Mesendoderm (in vitro differentiated cells): Measurements from ENCODE around the gene SLC35F5.

Source experiments
- DNase-seq: peaks from one replicate; pipeline ENCODE4 v3.0.0; 2013
- H2AK5ac ChIP-seq: 2 replicates; pipeline ENCODE4 v1.6.1; 2013; ENCODE audit warnings: low read length, inconsistent platforms
- H2BK120ac ChIP-seq: 2 replicates; pipeline ENCODE4 v1.6.1; 2013; ENCODE audit warnings: low read depth, mild to moderate bottlenecking, low read length, moderate library complexity, mixed read lengths
- H2BK15ac ChIP-seq: replicated peaks from 2 replicates; pipeline ENCODE4 v1.6.1; 2013; ENCODE audit warnings: low read depth, mild to moderate bottlenecking, moderate library complexity
- H2BK5ac ChIP-seq: 2 replicates; pipeline ENCODE4 v1.6.1; 2013; ENCODE audit warnings: low read length, inconsistent platforms
- H3K18ac ChIP-seq: 2 replicates; pipeline ENCODE4 v1.6.1; 2013; ENCODE audit warnings: mild to moderate bottlenecking, low read length, mixed read lengths
- H3K23ac ChIP-seq: one replicate; pipeline ENCODE4 v1.6.1; 2013; ENCODE audit warnings: low read length
- H3K27ac ChIP-seq: 2 replicates; pipeline ENCODE4 v1.5.1; 2013; ENCODE audit warnings: low read depth, mild to moderate bottlenecking, inconsistent platforms, low read length, moderate library complexity
- H3K27me3 ChIP-seq: 2 replicates; pipeline ENCODE4 v1.6.1; 2013; ENCODE audit warnings: low read length, control low read depth, mild to moderate bottlenecking, inconsistent platforms; ENCODE audit not compliant: insufficient read depth, poor library complexity
- H3K36me3 ChIP-seq: 2 replicates; pipeline ENCODE4 v1.6.1; 2013; ENCODE audit warnings: low read length, inconsistent platforms; ENCODE audit not compliant: control insufficient read depth, insufficient read depth
- H3K4ac ChIP-seq: one replicate; pipeline ENCODE4 v1.6.1; 2013; ENCODE audit warnings: low read depth, mild to moderate bottlenecking, low read length, moderate library complexity
- H3K4me1 ChIP-seq: 2 replicates; pipeline ENCODE4 v1.6.1; 2013; ENCODE audit warnings: low read depth, low read length, inconsistent platforms; ENCODE audit not compliant: control insufficient read depth
- H3K4me2 ChIP-seq: 2 replicates; pipeline ENCODE4 v1.6.1; 2013; ENCODE audit warnings: low read length
- H3K4me3 ChIP-seq: 2 replicates; pipeline ENCODE4 v1.5.1; 2013; ENCODE audit warnings: mild to moderate bottlenecking, low read length
- H3K56ac ChIP-seq: one replicate; pipeline ENCODE4 v1.6.1; 2013; ENCODE audit warnings: low read length
- H3K79me1 ChIP-seq: 2 replicates; pipeline ENCODE4 v1.6.1; 2013; ENCODE audit warnings: low read length, inconsistent platforms
- H3K79me2 ChIP-seq: 2 replicates; pipeline ENCODE4 v1.6.1; 2013; ENCODE audit warnings: mild to moderate bottlenecking, low read length; ENCODE audit not compliant: control insufficient read depth, insufficient read depth
- H3K9ac ChIP-seq: 2 replicates; pipeline ENCODE4 v1.6.1; 2013; ENCODE audit warnings: low read length, inconsistent platforms
- H4K5ac ChIP-seq: one replicate; pipeline ENCODE4 v1.6.1; 2013; ENCODE audit warnings: low read length
- H4K8ac ChIP-seq: one replicate; pipeline ENCODE4 v1.6.1; 2013; ENCODE audit warnings: low read depth, mild to moderate bottlenecking, control low read depth, low read length, moderate library complexity
- WGBS: extraction: QIAGEN DNeasy Blood & Tissue Kit; methylation state at CpG from one replicate; pipeline ENCODE4 v1.1.7; 2013; ENCODE audit warnings: low lambda C conversion rate, missing lambda C conversion rate; ENCODE audit not compliant: insufficient coverage; ENCODE audit errors: extremely low coverage; 5-methylcytosine and 5-hydroxymethylcytosine counted together

The SLC35F5 gene

GRCh38 chr2:113791697-113792590 lies 35.5 kb upstream of the SLC35F5 start:
- Histone ChIP-seq H3K79me1 (no peaks in the 10 kb centered on the region), H3K18ac (no peak overlapping the region), H2AK5ac (no peak overlapping the region), H3K9ac (no peak overlapping the region), H3K56ac (no peak overlapping the region), H2BK120ac (no peak overlapping the region), H3K4ac (no peak overlapping the region), H3K4me3 (no peak overlapping the region), H3K36me3 (no peaks in the 10 kb centered on the region), H3K4me1 (peaks cover 3% of the 10 kb centered on the region), H2BK15ac (no peak overlapping the region), H4K5ac (no peak overlapping the region), H3K23ac (no peak overlapping the region), H3K27ac (no peak overlapping the region), H3K27me3 (no peaks in the 10 kb centered on the region), H2BK5ac (no peak overlapping the region), H3K4me2 (no peak overlapping the region), H4K8ac (no peak overlapping the region), H3K79me2 (no peaks in the 10 kb centered on the region)
- no CpG with 5 or more reads among the region's 5 CpGs for WGBS
- DNase-seq, result no peak

GRCh38 chr2:113784823-113785744 lies 28.6 kb upstream of the SLC35F5 start:
- H3K27me3 ChIP-seq, result no peaks in the 10 kb centered on the region
- H3K36me3 ChIP-seq, result no peaks in the 10 kb centered on the region
- DNase-seq, result no peak
- WGBS, result no CpG with 5 or more reads among the region's 8 CpGs
- no peaks in the 10 kb centered on the region for H3K79me1 ChIP-seq
- no peak overlapping the region for H2BK5ac ChIP-seq
- H3K23ac ChIP-seq, result no peak overlapping the region
- no peak overlapping the region for H3K9ac ChIP-seq
- H2BK15ac ChIP-seq, result no peak overlapping the region
- H3K79me2 ChIP-seq, result no peaks in the 10 kb centered on the region
- H3K27ac ChIP-seq, result no peak overlapping the region
- H3K56ac ChIP-seq, result no peak overlapping the region
- no peak overlapping the region for H3K4me2 ChIP-seq
- H3K4me3 ChIP-seq, result no peak overlapping the region
- no peak overlapping the region for H3K4ac ChIP-seq
- no peak overlapping the region for H4K5ac ChIP-seq
- no peak overlapping the region for H3K18ac ChIP-seq
- H2AK5ac ChIP-seq, result no peak overlapping the region
- H2BK120ac ChIP-seq, result no peak overlapping the region
- no peak overlapping the region for H4K8ac ChIP-seq
- H3K4me1 ChIP-seq, result no peaks in the 10 kb centered on the region

DNA sequence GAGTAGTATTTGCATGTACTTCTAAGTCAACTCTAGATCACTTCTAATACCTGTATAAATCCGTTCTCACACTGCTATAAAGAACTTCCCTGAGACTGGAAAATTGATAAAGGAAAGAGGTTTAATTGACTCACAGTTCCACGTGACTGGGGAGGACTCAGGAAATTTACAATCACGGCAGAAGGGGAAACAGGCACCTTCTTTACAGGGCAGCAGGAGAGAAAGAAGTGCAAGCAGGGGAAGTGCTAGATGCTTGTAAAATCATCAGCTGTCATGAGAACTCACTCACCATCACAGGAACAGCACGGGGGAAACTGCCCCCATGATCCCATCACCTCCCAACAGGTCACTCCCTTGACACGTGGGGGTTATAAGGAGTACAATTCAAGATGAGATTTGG lies 24.0 kb upstream of the SLC35F5 start:
- Histone ChIP-seq H3K56ac (no peak overlapping the region), H3K4me3 (no peak overlapping the region), H3K9ac (no peak overlapping the region), H3K79me1 (no peaks in the 10 kb centered on the region), H4K5ac (no peak overlapping the region), H3K27ac (no peak overlapping the region), H2BK15ac (no peak overlapping the region), H3K27me3 (no peaks in the 10 kb centered on the region), H3K4ac (no peak overlapping the region), H4K8ac (no peak overlapping the region), H3K36me3 (no peaks in the 10 kb centered on the region), H3K79me2 (no peaks in the 10 kb centered on the region), H3K23ac (no peak overlapping the region), H3K4me2 (no peak overlapping the region), H2AK5ac (no peak overlapping the region), H2BK120ac (no peak overlapping the region), H2BK5ac (no peak overlapping the region), H3K18ac (no peak overlapping the region), H3K4me1 (no peaks in the 10 kb centered on the region)
- DNase-seq, result no peak
- no CpG with 5 or more reads among the region's 5 CpGs for WGBS

DNA sequence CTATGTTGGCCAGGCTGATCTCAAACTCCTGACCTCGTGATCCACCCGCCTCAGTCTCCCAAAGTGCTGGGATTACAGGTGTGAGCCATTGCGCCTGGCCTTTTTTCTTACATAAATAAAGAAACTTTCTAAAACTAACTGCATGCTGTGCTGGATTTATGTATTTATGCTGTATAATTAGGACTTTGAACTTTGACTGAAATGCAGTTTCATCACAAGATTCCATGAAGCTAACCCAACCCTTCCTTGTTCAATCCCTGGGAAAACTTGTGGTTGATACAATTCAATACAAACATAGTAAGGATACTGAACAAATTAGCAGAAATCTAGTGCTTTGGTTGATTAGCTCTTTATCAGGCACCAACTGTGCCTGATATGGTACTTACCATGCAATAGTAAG lies 20.9 kb upstream of the SLC35F5 start:
- no peak overlapping the region for H4K8ac ChIP-seq
- no peak for DNase-seq
- no CpG with 5 or more reads among the region's 3 CpGs for WGBS
- no peak overlapping the region for H3K23ac ChIP-seq
- no peak overlapping the region for H3K27ac ChIP-seq
- H2AK5ac ChIP-seq, result no peak overlapping the region
- no peaks in the 10 kb centered on the region for H3K79me1 ChIP-seq
- H3K4me1 ChIP-seq, result no peaks in the 10 kb centered on the region
- H3K56ac ChIP-seq, result no peak overlapping the region
- H4K5ac ChIP-seq, result no peak overlapping the region
- H3K4me2 ChIP-seq, result no peak overlapping the region
- no peak overlapping the region for H2BK5ac ChIP-seq
- no peaks in the 10 kb centered on the region for H3K36me3 ChIP-seq
- H3K4me3 ChIP-seq, result no peak overlapping the region
- H2BK120ac ChIP-seq, result no peak overlapping the region
- H3K18ac ChIP-seq, result no peak overlapping the region
- no peak overlapping the region for H2BK15ac ChIP-seq
- H3K9ac ChIP-seq, result no peak overlapping the region
- no peaks in the 10 kb centered on the region for H3K79me2 ChIP-seq
- no peak overlapping the region for H3K4ac ChIP-seq
- H3K27me3 ChIP-seq, result no peaks in the 10 kb centered on the region

- Histone ChIP-seq H3K79me2 (no peaks in the 10 kb centered on the region), H3K27ac (no peak overlapping the region), H3K4me3 (no peak overlapping the region), H4K8ac (no peak overlapping the region), H4K5ac (no peak overlapping the region), H3K23ac (no peak overlapping the region), H3K4me2 (no peak overlapping the region), H2AK5ac (no peak overlapping the region), H3K36me3 (no peaks in the 10 kb centered on the region), H2BK5ac (no peak overlapping the region), H3K9ac (no peak overlapping the region), H3K79me1 (no peaks in the 10 kb centered on the region), H2BK15ac (no peak overlapping the region), H3K27me3 (no peaks in the 10 kb centered on the region), H3K18ac (no peak overlapping the region), H3K4ac (no peak overlapping the region), H3K4me1 (no peaks in the 10 kb centered on the region), H2BK120ac (no peak overlapping the region), H3K56ac (no peak overlapping the region)
- no CpG with 5 or more reads among the region's 4 CpGs for WGBS
- DNase-seq, result no peak
Observed at GRCh38 chr2:113776949-113777348, 20.5 kb upstream of the SLC35F5 start.
